GM21390 (cell line): Measurements from ENCODE around the gene UMODL1.

Experiments used
- ATAC-seq: cut with Tn5 transposase; IDR thresholded peaks from one replicate; pipeline ENCODE4 v1.9.1; 2021; ENCODE audit not compliant: unreplicated experiment

UMODL1 gene

DNA sequence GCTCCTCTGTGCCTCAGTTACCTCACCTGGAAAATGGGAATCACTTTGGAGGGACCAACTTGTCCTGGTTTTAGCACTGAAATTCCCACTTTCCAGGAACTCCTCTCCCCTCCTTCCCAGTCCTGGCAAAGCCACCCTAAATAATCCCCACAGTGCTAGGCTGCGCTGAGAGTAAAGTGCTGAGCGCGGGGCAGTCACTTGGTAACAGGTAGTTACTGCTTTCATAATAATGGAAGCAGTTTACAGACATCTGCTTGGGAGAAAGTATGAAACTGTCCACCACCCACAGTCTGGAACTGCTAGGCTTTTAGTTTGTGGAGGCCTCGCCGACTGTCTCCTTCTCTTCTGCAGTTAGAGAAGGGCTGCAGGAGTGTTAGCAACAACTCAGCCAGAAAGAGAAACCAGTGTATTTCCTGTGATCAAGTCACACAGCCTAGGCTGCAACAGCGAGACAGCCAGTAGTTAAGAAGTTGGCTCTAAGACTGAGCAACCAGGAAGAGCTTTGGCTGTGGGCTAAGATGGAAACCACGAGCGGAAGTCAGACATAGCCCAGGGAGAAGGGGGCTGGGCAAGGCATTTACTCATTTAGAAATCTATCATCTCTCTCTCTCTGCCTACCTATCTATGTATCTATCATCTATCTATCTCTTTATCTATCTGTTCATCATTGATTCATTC is 117.0 kb downstream of the UMODL1 start:
- ATAC-seq: peak; percentile 93

GRCh38 chr21:42188663-42189062 is 117.5 kb downstream of the UMODL1 start:
- ATAC-seq: no peak

DNA sequence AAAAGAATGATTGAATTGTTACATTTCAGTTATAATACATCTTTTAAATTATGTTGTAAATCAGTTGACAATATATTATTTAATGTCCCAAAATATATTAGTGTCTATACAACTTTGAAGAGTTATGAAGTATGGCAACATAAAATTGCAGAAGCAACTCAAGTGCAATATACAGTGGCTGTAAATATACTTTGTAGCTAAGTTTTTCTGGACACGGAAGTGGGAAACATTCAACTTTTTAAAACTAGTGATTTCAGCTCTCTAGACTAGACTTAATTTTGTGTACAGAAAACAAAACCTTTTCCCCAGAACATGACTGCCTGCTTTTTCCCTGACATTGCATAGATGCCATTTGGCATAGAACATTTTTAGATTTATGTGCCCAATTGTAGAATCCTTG is 118.3 kb downstream of the UMODL1 start:
- no peak for ATAC-seq

DNA sequence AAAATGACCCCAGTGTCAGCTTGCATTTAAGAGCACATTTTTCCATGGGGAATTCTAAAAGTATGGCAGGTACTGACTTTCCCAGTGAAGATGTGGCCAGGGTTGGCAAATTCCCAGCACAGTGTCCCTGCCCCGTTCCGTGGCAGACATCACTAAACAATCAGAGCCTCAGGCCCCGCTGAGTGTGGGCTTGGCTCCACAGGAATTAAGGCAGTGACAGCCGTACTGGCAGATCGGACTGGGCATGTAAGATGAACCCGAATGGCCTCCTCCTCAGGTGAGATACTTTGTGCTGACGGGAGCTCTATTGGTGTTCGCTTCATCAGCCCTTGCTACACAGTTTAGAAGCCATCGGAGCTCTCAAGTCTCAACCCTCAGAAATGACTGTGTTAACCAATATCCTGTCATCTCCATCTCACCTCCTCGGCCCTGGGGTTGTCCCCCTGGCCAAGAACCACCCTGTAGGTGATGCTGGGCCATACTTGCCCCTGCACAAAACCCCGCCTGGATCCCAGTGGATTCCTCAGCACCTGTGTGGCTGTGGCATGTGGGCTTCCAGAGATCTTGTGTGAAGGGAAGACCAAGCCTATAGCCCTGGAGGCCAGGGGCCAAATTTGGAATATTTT is 118.9 kb downstream of the UMODL1 start:
- ATAC-seq: no peak

DNA sequence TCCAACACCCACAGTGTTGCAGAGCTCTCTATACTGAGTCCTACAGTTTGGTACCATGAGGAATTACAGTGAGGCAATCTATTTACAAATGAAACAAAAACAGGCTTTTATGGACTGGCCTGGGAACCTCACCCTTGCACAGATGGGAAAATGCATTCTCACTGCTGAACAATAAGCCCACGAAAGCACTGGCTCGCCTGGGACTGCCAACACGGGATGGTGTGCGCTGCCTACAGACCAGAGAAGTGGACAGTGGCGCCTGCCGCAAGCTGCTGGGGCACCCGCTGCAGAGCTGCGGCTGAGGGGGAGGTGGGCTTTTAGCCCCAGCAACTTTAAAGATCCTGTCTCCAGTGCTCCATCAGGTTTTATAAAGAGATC is 119.4 kb downstream of the UMODL1 start:
- no peak for ATAC-seq

GRCh38 chr21:42191064-42191463 is 119.9 kb downstream of the UMODL1 start:
- ATAC-seq: no peak

GRCh38 chr21:42191696-42192595 is 120.8 kb downstream of the UMODL1 start:
- no peak for ATAC-seq
